Neural cell (in vitro differentiated cells): Measurements from ENCODE around the gene UNC5A. TPM values are rescaled to one million over a fixed set of nuclear protein-coding genes. Genes with fewer than 3 reads are reported as not detected.

Experiments
- H2AFZ ChIP-seq: fragments of 200-600, 300-800 bp; sonication (generic), shearing (Covaris generic); 2 replicates; pipeline ENCODE4 v1.6.0; 2014; ENCODE audit warnings: low read depth, mild to moderate bottlenecking, antibody characterized with exemption, low read length, moderate library complexity
- H3F3A ChIP-seq: fragments of 200-600 bp; shearing (Covaris generic); 2 replicates; pipeline ENCODE4 v1.6.1; 2016; ENCODE audit warnings: mild to moderate bottlenecking, moderate library complexity, mixed read lengths, antibody characterized with exemption, low read length; ENCODE audit not compliant: insufficient read depth, poor library complexity, severe bottlenecking
- H3K27ac ChIP-seq: fragments of 200-600, 300-800 bp; sonication (generic), shearing (Covaris generic); 2 replicates; pipeline ENCODE4 v1.5.1; 2014; ENCODE audit warnings: mild to moderate bottlenecking, low read length, moderate library complexity
- H3K27me3 ChIP-seq: fragments of 300-800, 200-600 bp; sonication (generic), shearing (Covaris generic); 2 replicates; pipeline ENCODE4 v1.6.0; 2014; ENCODE audit warnings: mild to moderate bottlenecking, low read depth, low read length, moderate library complexity; ENCODE audit not compliant: insufficient read depth
- H3K36me3 ChIP-seq: fragments of 300-800, 200-600 bp; sonication (generic), shearing (Covaris generic); 2 replicates; pipeline ENCODE4 v1.5.1; 2014; ENCODE audit warnings: mild to moderate bottlenecking, antibody characterized with exemption, low read length, moderate library complexity; ENCODE audit not compliant: insufficient read depth
- H3K4me2 ChIP-seq: fragments of 300-800, 200-600 bp; sonication (generic), shearing (Covaris generic); 2 replicates; pipeline ENCODE4 v1.6.0; 2014; ENCODE audit warnings: mild to moderate bottlenecking, low read length
- H3K4me3 ChIP-seq: fragments of 300-800, 200-600 bp; sonication (generic), shearing (Covaris generic); 2 replicates; pipeline ENCODE4 v1.5.1; 2014; ENCODE audit warnings: mild to moderate bottlenecking, low read length, moderate library complexity
- H3K79me2 ChIP-seq: fragments of 200-600 bp; shearing (Covaris generic); replicated peaks from 2 replicates; pipeline ENCODE4 v1.6.0; 2014; ENCODE audit warnings: mild to moderate bottlenecking, low read length, moderate library complexity; ENCODE audit not compliant: insufficient read depth
- H3K9ac ChIP-seq: fragments of 300-800, 200-600 bp; sonication (generic), shearing (Covaris generic); 2 replicates; pipeline ENCODE4 v1.6.1; 2016; ENCODE audit warnings: mild to moderate bottlenecking, low read length, mixed read lengths
- H3K9me2 ChIP-seq: fragments of 200-600 bp; shearing (Covaris generic); 2 replicates; pipeline ENCODE4 v1.6.1; 2016; ENCODE audit warnings: mild to moderate bottlenecking, low read length, mixed read lengths; ENCODE audit not compliant: insufficient read depth
- H3K9me3 ChIP-seq: fragments of 200-600, 300-800 bp; sonication (generic), shearing (Covaris generic); 2 replicates; pipeline ENCODE4 v1.6.1; 2016; ENCODE audit warnings: mild to moderate bottlenecking, mixed run types, low read length, moderate library complexity, mixed read lengths
- H4K20me1 ChIP-seq: fragments of 200-600 bp; shearing (Covaris generic); 2 replicates; pipeline ENCODE4 v1.6.1; 2016; ENCODE audit warnings: mild to moderate bottlenecking, mixed run types; ENCODE audit not compliant: insufficient read depth
- CTCF ChIP-seq: fragments of 450-650 bp; IDR thresholded peaks from 2 replicates; pipeline ENCODE4 v1.5.1; 2014; ENCODE audit warnings: antibody characterized with exemption, mild to moderate bottlenecking, moderate library complexity; ENCODE audit not compliant: poor library complexity, severe bottlenecking
- EP300 ChIP-seq: fragments of 450-650 bp; conservative IDR thresholded peaks from 2 replicates; pipeline ENCODE4 v1.6.1; 2014; ENCODE audit warnings: antibody characterized with exemption, mild to moderate bottlenecking, moderate library complexity; ENCODE audit not compliant: poor library complexity, severe bottlenecking
- EZH2 ChIP-seq: fragments of 200-600, 300-800 bp; shearing (Covaris generic), sonication (generic); IDR thresholded peaks from 2 replicates; pipeline ENCODE4 v1.6.1; 2014; ENCODE audit warnings: antibody characterized with exemption, low read length, borderline replicate concordance, mild to moderate bottlenecking; ENCODE audit not compliant: insufficient read depth, poor library complexity, severe bottlenecking
- MXI1 ChIP-seq: fragments of 450-650 bp; conservative IDR thresholded peaks from 2 replicates; pipeline ENCODE4 v1.6.1; 2014; ENCODE audit warnings: antibody characterized with exemption, mild to moderate bottlenecking; ENCODE audit not compliant: poor library complexity, severe bottlenecking
- POLR2AphosphoS5 ChIP-seq: IDR thresholded peaks from 2 replicates; pipeline ENCODE4 v1.6.1; 2012
- RAD21 ChIP-seq: fragments of 450-650 bp; conservative IDR thresholded peaks from 2 replicates; pipeline ENCODE4 v1.6.1; 2014; ENCODE audit warnings: antibody characterized with exemption, mild to moderate bottlenecking, moderate library complexity
- REST ChIP-seq: IDR thresholded peaks from 2 replicates; pipeline ENCODE4 v1.6.1; 2012; ENCODE audit warnings: borderline replicate concordance
- SMC3 ChIP-seq: fragments of 450-650 bp; conservative IDR thresholded peaks from 2 replicates; pipeline ENCODE4 v1.6.1; 2014; ENCODE audit warnings: antibody characterized with exemption, mild to moderate bottlenecking, moderate library complexity; ENCODE audit not compliant: poor library complexity
- TAF1 ChIP-seq: IDR thresholded peaks from 2 replicates; pipeline ENCODE4 v1.6.1; 2012; ENCODE audit warnings: low read depth
- polyA plus RNA-seq: library from polyadenylated mRNA; depleted of rRNA; stranded (reverse); fragments of >200 nt; gene quantifications from 2 replicates; pipeline ENCODE4 v1.2.3, GENCODE V29; 2014

Gene UNC5A
- polyA plus RNA-seq, 1 donor from 2014 or later, result 2.7 TPM

- Histone ChIP-seq H3K4me2 (no peak overlapping the region), H3K9me2 (no peaks in the 10 kb centered on the region), H3K27ac (no peak overlapping the region), H3F3A (no peaks in the 10 kb centered on the region), H3K4me3 (no peak overlapping the region), H3K9me3 (no peaks in the 10 kb centered on the region), H3K79me2 (no peaks in the 10 kb centered on the region), H3K27me3 (no peaks in the 10 kb centered on the region), H4K20me1 (no peaks in the 10 kb centered on the region), H3K36me3 (no peaks in the 10 kb centered on the region), H3K9ac (no peak overlapping the region), H2AFZ (no peak overlapping the region)
- TF ChIP-seq MXI1 (no peak), POLR2AphosphoS5 (no peak), EZH2 (no peak), SMC3 (no peak), EP300 (no peak), TAF1 (no peak), RAD21 (no peak), REST (no peak), CTCF (no peak)
Measured at GRCh38 chr5:176889321-176890280, 79.2 kb downstream of the UNC5A start.

GRCh38 chr5:176890455-176891330 lies 80.3 kb downstream of the UNC5A start:
- Histone ChIP-seq H4K20me1 (no peaks in the 10 kb centered on the region), H3K4me3 (no peak overlapping the region), H3K79me2 (no peaks in the 10 kb centered on the region), H3F3A (no peaks in the 10 kb centered on the region), H3K36me3 (no peaks in the 10 kb centered on the region), H2AFZ (no peak overlapping the region), H3K9ac (no peak overlapping the region), H3K27me3 (no peaks in the 10 kb centered on the region), H3K9me2 (no peaks in the 10 kb centered on the region), H3K27ac (no peak overlapping the region), H3K9me3 (no peaks in the 10 kb centered on the region), H3K4me2 (no peak overlapping the region)
- TF ChIP-seq REST, result no peak
- no peak for TF ChIP-seq POLR2AphosphoS5
- TF ChIP-seq EP300, result no peak
- TF ChIP-seq TAF1, result no peak
- no peak for TF ChIP-seq CTCF
- no peak for TF ChIP-seq SMC3
